Endothelial cell of umbilical vein (primary cell): ENCODE measurements around the gene PIEZO2. TPM values are rescaled to one million over a fixed set of nuclear protein-coding genes. Genes with fewer than 3 reads are reported as not detected.

Experiments used
- BruUV-seq: library from RNA; stranded (reverse); fragments of 400-500 nt; replicated peaks from 2 replicates; lab custom pipeline; 2021; lab: Mats Ljungman, UMichigan
- CTCF ChIA-PET: fragments of 300-600, 350-600 bp; sonication (Branson Sonifier 250); formaldehyde crosslinking; loops from one replicate; lab custom pipeline; 2021; ENCODE audit warnings: antibody characterized with exemption, inconsistent platforms; lab: Charles Lee
- POLR2A ChIA-PET: fragments of 300-600, 350-600 bp; sonication (Branson Sonifier 250); formaldehyde crosslinking; loops from one replicate; lab custom pipeline; 2021; ENCODE audit warnings: antibody characterized with exemption, inconsistent platforms; lab: Charles Lee
- DNase-seq: peaks from one replicate; pipeline ENCODE4 v3.0.0-alpha.2; 2011; ENCODE audit warnings: low read depth, low spot score
- FAIRE-seq: peaks from 2 replicates; lab custom pipeline; 2011; peaks lifted over from hg19 to GRCh38; lab: Jason Lieb, UNC
- H2AFZ ChIP-seq: 2 replicates; pipeline ENCODE4 v1.6.0; 2012; ENCODE audit warnings: low read depth, low read length, control low read depth, inconsistent platforms
- H3K27ac ChIP-seq: 2 replicates; pipeline ENCODE4 v1.5.1; 2011; ENCODE audit warnings: low read depth, mild to moderate bottlenecking, control low read depth, low read length, moderate library complexity; ENCODE audit not compliant: insufficient read depth
- H3K27me3 ChIP-seq, 2 experiments: 2 replicates each; pipeline versions ENCODE4 v1.6.0 to v1.6.1; 2011; ENCODE audit warnings: low read length in 2 of 2, mixed read lengths in 1 of 2; ENCODE audit not compliant: control insufficient read depth in 2 of 2, insufficient read depth in 2 of 2
- H3K36me3 ChIP-seq, 2 experiments: 2 replicates in 1 of 2; 3 replicates in 1 of 2; pipeline ENCODE4 v1.5.1; 2011; ENCODE audit warnings: low read length in 2 of 2, mild to moderate bottlenecking in 1 of 2, moderate library complexity in 1 of 2; ENCODE audit not compliant: control insufficient read depth in 2 of 2, insufficient read depth in 2 of 2; ENCODE audit errors: extremely low read depth in 1 of 2
- H3K4me1 ChIP-seq: 3 replicates; pipeline ENCODE4 v1.5.1; 2011; ENCODE audit warnings: mild to moderate bottlenecking, low read length; ENCODE audit not compliant: control insufficient read depth, insufficient read depth; ENCODE audit errors: extremely low read depth
- H3K4me2 ChIP-seq: 2 replicates; pipeline ENCODE4 v1.6.1; 2011; ENCODE audit warnings: low read length, control low read depth, mixed read lengths; ENCODE audit not compliant: insufficient read depth
- H3K4me3 ChIP-seq, 3 experiments: fragments of 200-600 bp in 1 of 3; sonication (generic), shearing (Covaris generic) in 1 of 3; replicated peaks in 1 of 3; 2 replicates each; pipeline ENCODE4 v1.5.1; 2011 to 2016; ENCODE audit warnings: control low read depth in 3 of 3, low read length in 3 of 3, mild to moderate bottlenecking in 2 of 3, inconsistent platforms in 1 of 3, low read depth in 1 of 3, moderate library complexity in 1 of 3; ENCODE audit not compliant: insufficient read depth in 1 of 3
- H3K79me2 ChIP-seq: 2 replicates; pipeline ENCODE4 v1.6.0; 2012; ENCODE audit warnings: low read length, inconsistent platforms; ENCODE audit not compliant: control insufficient read depth, insufficient read depth
- H3K9ac ChIP-seq: replicated peaks from 2 replicates; pipeline ENCODE3; 2011; ENCODE audit warnings: low read length, control low read depth; ENCODE audit not compliant: insufficient read depth; ENCODE audit errors: extremely low read depth
- H3K9me1 ChIP-seq: replicated peaks from 3 replicates; pipeline ENCODE4 v1.6.0; 2011; ENCODE audit warnings: mild to moderate bottlenecking, low read length; ENCODE audit not compliant: control insufficient read depth, insufficient read depth; ENCODE audit errors: extremely low read depth
- H3K9me3 ChIP-seq: replicated peaks from 2 replicates; pipeline ENCODE4 v1.5.1; 2012; ENCODE audit warnings: low read length, inconsistent platforms; ENCODE audit not compliant: control insufficient read depth, insufficient read depth
- H4K20me1 ChIP-seq: replicated peaks from 2 replicates; pipeline ENCODE3; 2011; ENCODE audit warnings: mild to moderate bottlenecking, low read length; ENCODE audit not compliant: control insufficient read depth, insufficient read depth; ENCODE audit errors: extremely low read depth
- EZH2 ChIP-seq: IDR thresholded peaks from 2 replicates; pipeline ENCODE4 v1.6.1; 2012; ENCODE audit warnings: borderline replicate concordance, low read depth, mild to moderate bottlenecking, moderate library complexity, low read length, inconsistent platforms; ENCODE audit not compliant: severe bottlenecking
- FOS ChIP-seq: IDR thresholded peaks from 2 replicates; pipeline ENCODE4 v1.6.1; 2011; ENCODE audit warnings: mild to moderate bottlenecking, low read length, moderate library complexity, borderline replicate concordance; ENCODE audit not compliant: insufficient read depth
- GATA2 ChIP-seq: IDR thresholded peaks from 2 replicates; pipeline ENCODE4 v1.7.0; 2011; ENCODE audit warnings: low read depth, mild to moderate bottlenecking, moderate library complexity, mixed read lengths, low read length; ENCODE audit not compliant: insufficient read length, insufficient read depth
- JUN ChIP-seq: IDR thresholded peaks from 2 replicates; pipeline ENCODE4 v1.6.1; 2011; ENCODE audit warnings: borderline replicate concordance, low read depth; ENCODE audit not compliant: insufficient read length, insufficient read depth
- MYC ChIP-seq: IDR thresholded peaks from one replicate; pipeline ENCODE4 v1.6.1; 2011; ENCODE audit warnings: mild to moderate bottlenecking, low read depth, low read length
- POLR2A ChIP-seq: IDR thresholded peaks from 2 replicates; pipeline ENCODE4 v1.6.1; 2012; ENCODE audit warnings: low read depth, mild to moderate bottlenecking, control low read depth, low read length
- POLR2AphosphoS5 ChIP-seq: IDR thresholded peaks from 2 replicates; pipeline ENCODE4 v1.6.1; 2012; ENCODE audit warnings: low read depth, mild to moderate bottlenecking, control low read depth, low read length, moderate library complexity; ENCODE audit not compliant: insufficient read depth
- dilution Hi-C: fragments of 300-500 bp; cut with MboI; formaldehyde crosslinking; loops from one replicate; pipeline ENCODE4 v1.15.0; 2019; ENCODE audit warnings: low sequenced_read_pairs; ENCODE audit not compliant: extremely low pct_ligation_motif_present
- intact Hi-C: fragments of 100-400 bp; cut with micrococcal nuclease; formaldehyde crosslinking; loops from one replicate; pipeline ENCODE4 v1.10.0; 2022
- polyA plus RNA-seq, 4 experiments: library from polyadenylated mRNA; depleted of rRNA in 3 of 4; stranded (reverse) in 3 of 4; unstranded in 1 of 4; fragments of >200 nt; gene quantifications; 2 replicates each; pipeline versions ENCODE4 v1.2.1 to v1.2.3, GENCODE V29; 2011 to 2012; ENCODE audit warnings: missing spikeins in 1 of 4
- total RNA-seq: library from RNA; stranded (reverse); gene quantifications from 2 replicates; pipeline ENCODE4 v1.2.3, GENCODE V29; 2021
- TF ChIP-seq, protein P1 (sequence below): IDR thresholded peaks from 2 replicates; pipeline ENCODE4 v1.6.1; 2011; ENCODE audit not compliant: insufficient read depth, insufficient read length
- TF ChIP-seq, protein P2 (sequence below), 2 donors: IDR thresholded peaks; 1 replicate in 1 of 2; 2 replicates in 1 of 2; pipeline ENCODE4 v1.5.1; 2011; ENCODE audit warnings: low read length in 2 of 2, mild to moderate bottlenecking in 2 of 2, moderate library complexity in 2 of 2, control low read depth in 1 of 2, inconsistent platforms in 1 of 2, low read depth in 1 of 2; ENCODE audit not compliant: insufficient read depth in 1 of 2; ENCODE audit errors: extremely low read depth in 1 of 2

The PIEZO2 gene
- total and polyA plus RNA-seq, 2 donors (not counting 3 experiments of a cell fraction or from before 2014, with no cell fraction given), result 1.7 to 11.2 TPM

GRCh38 chr18:10936176-10937053, 213.0 kb downstream of the PIEZO2 start:
- FAIRE-seq (no peak), DNase-seq (peak; percentile 31)
- Histone ChIP-seq H3K4me2 (no peak overlapping the region), H2AFZ (no peak overlapping the region), H4K20me1 (no peaks in the 10 kb centered on the region), H3K36me3 (no peaks in the 10 kb centered on the region), H3K9me3 (no peaks in the 10 kb centered on the region), H3K79me2 (no peaks in the 10 kb centered on the region), H3K4me1 (no peaks in the 10 kb centered on the region), H3K27me3 (no peaks in the 10 kb centered on the region), H3K4me3 (no peak overlapping the region), H3K27ac (no peak overlapping the region), H3K9ac (no peak overlapping the region), H3K9me1 (no peaks in the 10 kb centered on the region)
- no TSS peak for BruUV-seq
- CTCF ChIA-PET, result interaction anchor here (1.0 to 2.0 kb wide), 4 partner anchors 9 to 105 kb away, joined by 3 to 8 read pairs (median 6); no protein-coding TSS in a partner anchor
- intact Hi-C loops, result no loop called here
- TF ChIP-seq JUN, result no peak
- no peak for TF ChIP-seq POLR2A
- no peak for TF ChIP-seq FOS
- TF ChIP-seq EZH2, result no peak
- TF ChIP-seq, protein P1, sequence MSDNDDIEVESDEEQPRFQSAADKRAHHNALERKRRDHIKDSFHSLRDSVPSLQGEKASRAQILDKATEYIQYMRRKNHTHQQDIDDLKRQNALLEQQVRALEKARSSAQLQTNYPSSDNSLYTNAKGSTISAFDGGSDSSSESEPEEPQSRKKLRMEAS, result no peak
- POLR2A ChIA-PET, result no interaction called here
- dilution Hi-C loops, result no loop called here

DNA sequence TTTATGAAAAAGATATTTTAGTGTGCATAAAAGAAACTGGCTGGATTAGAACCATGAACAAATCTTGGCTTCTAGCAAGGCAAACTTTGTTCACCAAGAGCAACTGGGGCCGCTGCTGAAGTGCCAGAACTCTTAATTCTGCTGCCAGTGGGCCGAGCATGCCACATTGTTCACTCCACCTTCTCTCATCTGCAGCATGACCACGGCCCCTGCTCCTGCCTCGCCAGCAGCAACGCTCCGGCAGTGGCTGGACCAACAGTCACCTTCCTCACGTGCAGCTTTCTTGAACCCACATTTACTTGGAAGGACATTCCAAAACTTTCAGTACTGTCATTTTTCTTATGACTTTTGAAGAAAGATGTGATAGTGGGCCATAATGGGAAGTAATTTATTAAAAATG, 213.8 kb downstream of the PIEZO2 start:
- Histone ChIP-seq H3K9me1 (no peaks in the 10 kb centered on the region), H2AFZ (no peak overlapping the region), H3K27me3 (no peaks in the 10 kb centered on the region), H3K36me3 (no peaks in the 10 kb centered on the region), H3K9me3 (no peaks in the 10 kb centered on the region), H4K20me1 (no peaks in the 10 kb centered on the region), H3K4me1 (no peaks in the 10 kb centered on the region), H3K79me2 (no peaks in the 10 kb centered on the region), H3K27ac (no peak overlapping the region), H3K4me3 (no peak overlapping the region), H3K4me2 (no peak overlapping the region), H3K9ac (no peak overlapping the region)
- dilution Hi-C loops, result no loop called here
- no TSS peak for BruUV-seq
- TF ChIP-seq EZH2 (no peak), GATA2 (no peak), MYC (no peak), POLR2AphosphoS5 (no peak), FOS (no peak), JUN (no peak), POLR2A (no peak)
- TF ChIP-seq, protein P1, result no peak
- TF ChIP-seq, protein P2, sequence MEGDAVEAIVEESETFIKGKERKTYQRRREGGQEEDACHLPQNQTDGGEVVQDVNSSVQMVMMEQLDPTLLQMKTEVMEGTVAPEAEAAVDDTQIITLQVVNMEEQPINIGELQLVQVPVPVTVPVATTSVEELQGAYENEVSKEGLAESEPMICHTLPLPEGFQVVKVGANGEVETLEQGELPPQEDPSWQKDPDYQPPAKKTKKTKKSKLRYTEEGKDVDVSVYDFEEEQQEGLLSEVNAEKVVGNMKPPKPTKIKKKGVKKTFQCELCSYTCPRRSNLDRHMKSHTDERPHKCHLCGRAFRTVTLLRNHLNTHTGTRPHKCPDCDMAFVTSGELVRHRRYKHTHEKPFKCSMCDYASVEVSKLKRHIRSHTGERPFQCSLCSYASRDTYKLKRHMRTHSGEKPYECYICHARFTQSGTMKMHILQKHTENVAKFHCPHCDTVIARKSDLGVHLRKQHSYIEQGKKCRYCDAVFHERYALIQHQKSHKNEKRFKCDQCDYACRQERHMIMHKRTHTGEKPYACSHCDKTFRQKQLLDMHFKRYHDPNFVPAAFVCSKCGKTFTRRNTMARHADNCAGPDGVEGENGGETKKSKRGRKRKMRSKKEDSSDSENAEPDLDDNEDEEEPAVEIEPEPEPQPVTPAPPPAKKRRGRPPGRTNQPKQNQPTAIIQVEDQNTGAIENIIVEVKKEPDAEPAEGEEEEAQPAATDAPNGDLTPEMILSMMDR (IDR thresholded peaks at IDR 0.05; ENCODE audit: extremely low read depth in 1 of 2, insufficient read depth in 1 of 2, low read depth in 1 of 2, low read length in 2 of 2), result no peak
- no peak for DNase-seq
- FAIRE-seq, result no peak
- intact Hi-C loops, result no loop called here
- CTCF ChIA-PET, result interaction anchor here (2.0 kb wide), 1 partner anchor 105 kb away, joined by 8 read pairs; no protein-coding TSS in a partner anchor
- POLR2A ChIA-PET, result no interaction called here
